Urinary bladder (tissue), 4 donors: ENCODE data around the gene TEX54. TPM values are rescaled to one million over a fixed set of nuclear protein-coding genes. Genes with fewer than 3 reads are reported as not detected.
"Not testable (repeated sequence)": the region's sequence is repeated elsewhere in the genome, so short reads cannot be mapped to it uniquely, and the experiment has no call there.

Experiments
- DNase-seq: peaks from one replicate; pipeline ENCODE4 v3.0.0-alpha.2; 2015; ENCODE audit errors: extremely low spot score
- H3K27ac ChIP-seq: one replicate; pipeline ENCODE4 v1.5.1; 2013; ENCODE audit warnings: low read depth, mild to moderate bottlenecking, moderate library complexity
- H3K36me3 ChIP-seq: one replicate; pipeline ENCODE4 v1.6.1; 2013; ENCODE audit warnings: mild to moderate bottlenecking, moderate library complexity; ENCODE audit not compliant: insufficient read depth
- H3K4me1 ChIP-seq: one replicate; pipeline ENCODE4 v1.6.1; 2013; ENCODE audit warnings: mild to moderate bottlenecking, moderate library complexity; ENCODE audit not compliant: insufficient read depth
- H3K4me3 ChIP-seq: one replicate; pipeline ENCODE4 v1.5.1; 2013; ENCODE audit warnings: low read depth, low read length
- WGBS: extraction: QIAGEN DNeasy Blood & Tissue Kit; methylation state at CpG from one replicate; pipeline ENCODE4 v1.1.7; 2013; 5-methylcytosine and 5-hydroxymethylcytosine counted together
- polyA plus RNA-seq: library from polyadenylated mRNA; stranded (reverse); fragments of 200-250 nt; gene quantifications from one replicate; pipeline ENCODE4 v1.2.3, GENCODE V29; 2013
- total RNA-seq: library from RNA; depleted of rRNA; stranded (reverse); fragments of >200 nt; gene quantifications from one replicate; pipeline ENCODE4 v1.2.3, GENCODE V29; 2014
- donor health status: healthy with polysubstance abuse.
- donor health status: healthy.

Gene TEX54
- total and polyA plus RNA-seq, 2 donors, result not detected

DNA sequence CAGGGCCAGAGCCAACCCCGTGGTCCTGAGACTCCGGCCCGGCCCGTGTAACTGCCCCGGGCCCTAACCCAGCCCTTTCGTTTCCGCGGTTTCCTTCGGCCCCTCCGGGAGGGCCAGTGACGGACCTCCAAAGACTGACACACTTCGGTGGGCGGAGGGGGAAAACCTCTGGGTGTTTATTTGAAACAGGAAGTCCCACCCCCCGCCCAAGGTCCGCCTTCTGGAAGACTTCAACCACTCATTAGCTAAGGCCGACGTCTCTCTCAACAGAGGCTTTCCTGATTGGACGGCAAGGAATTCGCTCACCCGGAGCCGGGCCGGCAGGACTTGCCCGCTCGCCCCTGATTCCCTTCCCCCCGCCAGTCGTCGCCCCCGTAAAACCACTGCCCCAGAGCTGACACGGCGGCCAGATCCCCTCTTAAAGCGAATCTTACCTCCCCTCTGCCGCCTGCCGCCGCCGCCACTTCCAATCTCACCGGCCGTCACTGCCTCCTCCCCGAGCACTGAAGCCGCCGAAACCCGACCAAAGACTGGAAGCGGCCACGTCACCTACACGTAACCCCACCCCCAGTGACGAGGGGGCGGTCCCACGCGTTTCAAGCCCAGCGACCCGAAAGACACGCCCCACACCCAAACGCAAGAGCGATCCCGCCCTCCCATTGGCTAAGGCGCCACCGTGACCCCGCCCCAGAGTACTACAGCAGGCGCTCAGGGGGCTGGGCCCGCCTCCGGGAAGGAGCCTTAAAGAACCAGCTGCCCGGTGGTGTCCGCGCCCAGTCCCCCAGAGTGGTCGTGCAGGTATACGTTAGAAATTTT, 913 bp downstream of the TEX54 start, which contains the start of gene STX5:
TSS of gene STX5 (minus strand) at position 532 of the 816 bp plus-strand sequence. CDS start 808 bp downstream, outside the sequence.
- Histone ChIP-seq H3K4me1 (no peaks in the 10 kb centered on the region), H3K4me3 (peak within 1 kb of the TSS; percentile 73), H3K36me3 (no peaks in the 10 kb centered on the region), H3K27ac (peak within 1 kb of the TSS; percentile 99)
- WGBS, result under 1% methylated on average over 65 of the region's 65 CpGs
- peak; percentile 96 for DNase-seq

DNA sequence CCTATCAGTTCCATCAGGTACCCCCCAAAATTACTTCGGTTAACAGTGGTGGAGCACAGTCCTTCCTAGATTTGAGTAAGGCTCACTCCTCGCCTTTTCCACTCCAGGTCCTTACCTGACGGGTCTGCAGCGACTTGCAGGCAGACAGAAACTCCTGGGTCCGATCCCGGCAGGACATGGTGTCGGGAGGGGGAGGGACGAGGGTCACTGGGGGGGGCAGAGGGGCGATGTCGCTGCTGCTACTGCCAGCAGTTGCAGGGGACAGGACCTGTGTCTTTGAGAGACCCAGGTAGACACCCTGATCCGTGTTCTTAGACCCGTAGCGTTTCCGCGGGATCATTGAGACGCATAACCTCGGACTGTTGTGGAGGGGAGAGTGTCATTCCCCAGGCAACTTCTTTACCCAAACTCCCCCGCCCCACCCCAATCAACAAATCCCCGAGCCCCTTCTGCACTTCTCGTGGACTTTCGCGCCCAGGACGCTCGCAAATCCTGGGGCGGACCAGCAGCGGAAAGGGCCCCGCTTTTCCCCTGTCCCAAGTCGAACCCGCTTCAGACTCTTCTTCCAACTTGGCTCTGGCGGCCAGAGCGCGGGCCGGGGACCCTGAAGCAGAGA, 1.6 kb downstream of the TEX54 start:
- H3K27ac ChIP-seq, result peak overlapping the region; percentile 93
- peak overlapping the region; percentile 73 for H3K4me3 ChIP-seq
- 1% methylated on average over 33 of the region's 33 CpGs for WGBS
- no peak for DNase-seq
- no peaks in the 10 kb centered on the region for H3K36me3 ChIP-seq
- H3K4me1 ChIP-seq, result no peaks in the 10 kb centered on the region

DNA sequence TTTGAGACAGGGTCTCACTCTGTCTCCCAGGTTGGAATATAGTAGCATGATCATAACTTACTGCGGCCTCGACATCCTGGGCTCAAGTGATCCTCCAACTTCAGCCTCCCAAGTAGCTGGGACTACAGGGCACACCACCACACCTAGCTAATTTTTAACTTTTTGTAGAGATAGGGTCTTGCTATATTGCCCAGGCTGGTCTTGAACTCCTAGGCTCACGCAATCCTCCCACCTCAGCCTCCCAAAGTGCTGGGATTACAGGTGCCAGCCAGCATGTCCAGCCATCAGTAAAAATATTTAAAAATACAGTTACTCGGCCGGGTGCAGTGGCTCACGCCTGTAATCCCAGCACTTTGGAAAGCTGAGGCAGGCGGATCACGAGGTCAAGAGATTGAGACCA, 4.5 kb downstream of the TEX54 start:
- not testable (repeated sequence) for DNase-seq, H3K4me3 ChIP-seq, H3K27ac ChIP-seq, H3K36me3 ChIP-seq, H3K4me1 ChIP-seq
- WGBS, result 92% methylated on average over 8 of the region's 8 CpGs

DNA sequence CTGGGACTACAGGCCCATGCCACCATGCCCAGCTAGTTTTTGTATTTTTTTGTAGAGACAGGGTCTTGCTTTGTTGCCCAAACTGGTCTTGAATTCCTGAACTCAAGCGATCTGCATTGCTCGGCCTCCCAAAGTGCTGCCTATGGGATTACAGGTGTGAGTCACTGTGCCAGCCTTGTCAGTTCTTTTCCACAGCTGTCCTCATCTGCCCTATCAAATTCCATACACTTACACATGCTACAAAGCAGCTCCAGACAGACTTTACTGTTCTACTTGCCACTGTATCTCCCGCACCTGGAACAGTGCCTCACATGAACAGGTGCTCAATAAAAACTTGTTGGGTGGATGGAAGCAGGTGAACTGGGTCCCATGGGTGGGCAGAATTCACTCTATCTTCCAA, 9.0 kb downstream of the TEX54 start:
- 94% methylated on average over 3 of the region's 3 CpGs for WGBS
- H3K36me3 ChIP-seq, result peaks cover 3% of the 10 kb centered on the region
- no peaks in the 10 kb centered on the region for H3K4me1 ChIP-seq
- DNase-seq, result no peak
- H3K27ac ChIP-seq, result no peak overlapping the region
- H3K4me3 ChIP-seq, result no peak overlapping the region

- DNase-seq, result no peak
- Histone ChIP-seq H3K4me3 (no peak overlapping the region), H3K27ac (no peak overlapping the region), H3K36me3 (peaks cover 3% of the 10 kb centered on the region), H3K4me1 (no peaks in the 10 kb centered on the region)
- 91% methylated on average over 4 of the region's 4 CpGs for WGBS
These were observed 15.5 kb downstream of the TEX54 start for GRCh38 chr11:62817129-62817528.

GRCh38 chr11:62816557-62816956, 16.1 kb downstream of the TEX54 start:
- H3K4me3 ChIP-seq, result no peak overlapping the region
- no peak overlapping the region for H3K27ac ChIP-seq
- DNase-seq, result no peak
- WGBS, result 86% methylated on average over 8 of the region's 8 CpGs
- H3K36me3 ChIP-seq, result peaks cover 3% of the 10 kb centered on the region
- no peaks in the 10 kb centered on the region for H3K4me1 ChIP-seq

- no peak overlapping the region for H3K4me3 ChIP-seq
- 69% methylated on average over 2 of the region's 2 CpGs for WGBS
- H3K27ac ChIP-seq, result no peak overlapping the region
These were observed 21.0 kb downstream of the TEX54 start for GRCh38 chr11:62811659-62812058.

GRCh38 chr11:62810748-62811147, 21.9 kb downstream of the TEX54 start:
- no peaks in the 10 kb centered on the region for H3K36me3 ChIP-seq
- WGBS, result 38% methylated on average over 1 of the region's 1 CpG
- H3K4me3 ChIP-seq, result no peak overlapping the region
- H3K4me1 ChIP-seq, result no peaks in the 10 kb centered on the region
- no peak for DNase-seq
- H3K27ac ChIP-seq, result no peak overlapping the region

More at GRCh38 chr11:62811659-62812058, 21.0 kb downstream of the TEX54 start:
- Histone ChIP-seq H3K4me1 (no peaks in the 10 kb centered on the region), H3K36me3 (no peaks in the 10 kb centered on the region)
- no peak for DNase-seq

GRCh38 chr11:62806611-62807121, 26.0 kb downstream of the TEX54 start:
- Histone ChIP-seq H3K27ac (no peak overlapping the region), H3K4me3 (no peak overlapping the region), H3K4me1 (no peaks in the 10 kb centered on the region), H3K36me3 (peaks cover 4% of the 10 kb centered on the region)
- WGBS, result 78% methylated on average over 5 of the region's 5 CpGs
- DNase-seq, result no peak

- 25% methylated on average over 12 of the region's 12 CpGs for WGBS
- Histone ChIP-seq H3K4me3 (peak overlapping the region; percentile 33), H3K27ac (no peak overlapping the region), H3K36me3 (peaks cover 4% of the 10 kb centered on the region), H3K4me1 (no peaks in the 10 kb centered on the region)
- no peak for DNase-seq
These were observed 26.6 kb downstream of the TEX54 start for GRCh38 chr11:62805961-62806441.

- Histone ChIP-seq H3K36me3 (peaks cover 5% of the 10 kb centered on the region), H3K4me3 (peak within 1 kb of the TSS; percentile 95), H3K4me1 (no peaks in the 10 kb centered on the region), H3K27ac (peak within 1 kb of the TSS; percentile 80)
- peak; percentile 82 for DNase-seq
- WGBS, result under 1% methylated on average over 77 of the region's 77 CpGs
These were observed 27.4 kb downstream of the TEX54 start, which contains the start of gene NXF1 for GRCh38 chr11:62805076-62805892. TSS of gene NXF1 (minus strand) at chr11:62805440. CDS start at chr11:62805356, 84 bp downstream.

DNA sequence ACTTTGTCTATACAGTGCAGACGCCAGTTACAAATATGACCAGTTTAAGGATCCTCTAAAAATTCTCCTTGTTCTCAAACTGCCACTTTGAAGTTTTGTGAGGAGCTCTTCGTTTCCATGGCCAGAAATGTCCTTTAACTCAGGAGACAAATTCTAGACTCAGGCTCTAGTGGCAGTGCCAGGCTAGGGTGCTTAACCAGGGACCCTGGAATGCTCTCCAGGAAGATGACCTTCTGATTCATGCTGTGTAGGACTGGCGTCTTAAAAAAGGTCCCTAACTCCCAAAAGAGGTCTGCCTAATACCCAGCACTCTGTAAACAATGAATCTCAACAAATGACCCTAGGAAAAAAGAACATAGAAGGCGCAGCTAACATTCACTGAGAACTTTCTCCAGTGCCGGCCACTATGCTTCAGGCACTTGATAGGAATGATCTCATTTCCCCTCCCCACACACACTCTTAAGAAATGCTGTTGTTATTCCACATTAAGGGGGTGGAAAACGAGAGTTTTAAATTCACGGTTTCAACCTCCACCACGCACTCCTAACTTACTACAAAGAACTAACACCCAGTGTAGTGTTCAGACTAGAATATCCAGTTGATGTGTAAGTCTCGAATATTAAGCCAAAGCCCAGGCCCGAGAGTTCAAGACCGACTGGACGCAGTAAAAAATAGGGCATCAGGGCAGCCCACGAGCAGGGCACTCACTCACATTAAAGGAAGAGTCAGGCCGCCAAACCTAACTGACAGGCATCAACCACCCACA, 28.1 kb downstream of the TEX54 start:
- H3K36me3 ChIP-seq, result peaks cover 6% of the 10 kb centered on the region
- H3K4me3 ChIP-seq, result peak overlapping the region; percentile 95
- WGBS, result 3% methylated on average over 14 of the region's 14 CpGs
- H3K4me1 ChIP-seq, result no peaks in the 10 kb centered on the region
- DNase-seq, result no peak
- H3K27ac ChIP-seq, result peak overlapping the region; percentile 80
